ENCODE results near the gene TUBB3.

The TUBB3 gene

GRCh38 chr16:89908236-89908635, 14.9 kb upstream of the TUBB3 start:
- ATAC-seq, result no peak
- TF ChIP-seq OSR1 (CRISPR knock-in tag; IDR thresholded peaks at IDR 0.05) (no peak), ARNTL (CRISPR knock-in tag; IDR thresholded peaks at IDR 0.05; ENCODE audit: borderline replicate concordance, low read depth) (no peak), TSHZ2 (CRISPR knock-in tag; IDR thresholded peaks at IDR 0.05) (no peak), ZNF70 (CRISPR knock-in tag; IDR thresholded peaks at IDR 0.05) (no peak)

- no peak for TF ChIP-seq PPARA (CRISPR knock-in tag; IDR thresholded peaks at IDR 0.05; ENCODE audit: borderline replicate concordance)
- no peak for TF ChIP-seq ESRRG (CRISPR knock-in tag; IDR thresholded peaks at IDR 0.05)
- no peak for TF ChIP-seq ISL1 (CRISPR knock-in tag; IDR thresholded peaks at IDR 0.05)
- TF ChIP-seq BACH2 (CRISPR knock-in tag; IDR thresholded peaks at IDR 0.05; ENCODE audit: borderline replicate concordance), result no peak
- ATAC-seq, result peak; percentile 85
Measured at GRCh38 chr16:89909777-89910716, 13.1 kb upstream of the TUBB3 start.

- no peak for ATAC-seq
- TF ChIP-seq POU6F1 (CRISPR knock-in tag; IDR thresholded peaks at IDR 0.05; ENCODE audit: borderline replicate concordance, low read depth), result no peak
- TF ChIP-seq OSR1 (CRISPR knock-in tag; IDR thresholded peaks at IDR 0.05), result no peak
- no peak for TF ChIP-seq TOX (CRISPR knock-in tag; IDR thresholded peaks at IDR 0.05; ENCODE audit: borderline replicate concordance)
- no peak for TF ChIP-seq ARNTL (CRISPR knock-in tag; IDR thresholded peaks at IDR 0.05; ENCODE audit: borderline replicate concordance, low read depth)
- TF ChIP-seq TSHZ2 (CRISPR knock-in tag; IDR thresholded peaks at IDR 0.05), result no peak
- TF ChIP-seq GLIS3 (CRISPR knock-in tag; IDR thresholded peaks at IDR 0.05), result no peak
- no peak for TF ChIP-seq PPARA (CRISPR knock-in tag; IDR thresholded peaks at IDR 0.05; ENCODE audit: borderline replicate concordance)
- no peak for TF ChIP-seq TCF4 (CRISPR knock-in tag; IDR thresholded peaks at IDR 0.05; ENCODE audit: borderline replicate concordance)
- no peak for TF ChIP-seq ESRRG (CRISPR knock-in tag; IDR thresholded peaks at IDR 0.05)
- no peak for TF ChIP-seq ZFP3 (CRISPR knock-in tag; IDR thresholded peaks at IDR 0.05)
- no peak for TF ChIP-seq ZC3H10 (CRISPR knock-in tag; IDR thresholded peaks at IDR 0.05)
- no peak for TF ChIP-seq ZNF8 (CRISPR knock-in tag; IDR thresholded peaks at IDR 0.05)
- no peak for TF ChIP-seq CREB5 (CRISPR knock-in tag; IDR thresholded peaks at IDR 0.05; ENCODE audit: low read depth)
- TF ChIP-seq PATZ1 (CRISPR knock-in tag; IDR thresholded peaks at IDR 0.05; ENCODE audit: borderline replicate concordance), result no peak
Measured at GRCh38 chr16:89910717-89911354, 12.3 kb upstream of the TUBB3 start.
